IPS-NIHi11 (cell line): ENCODE results near the gene SRGAP3.
"Not testable (repeated sequence)": the region's sequence is repeated elsewhere in the genome, so short reads cannot be mapped to it uniquely, and the experiment has no call there.

Experiments used
- DNase-seq: peaks from one replicate; pipeline ENCODE4 v3.0.0; 2012; ENCODE audit warnings: mixed read lengths, low spot score

The SRGAP3 gene

DNA sequence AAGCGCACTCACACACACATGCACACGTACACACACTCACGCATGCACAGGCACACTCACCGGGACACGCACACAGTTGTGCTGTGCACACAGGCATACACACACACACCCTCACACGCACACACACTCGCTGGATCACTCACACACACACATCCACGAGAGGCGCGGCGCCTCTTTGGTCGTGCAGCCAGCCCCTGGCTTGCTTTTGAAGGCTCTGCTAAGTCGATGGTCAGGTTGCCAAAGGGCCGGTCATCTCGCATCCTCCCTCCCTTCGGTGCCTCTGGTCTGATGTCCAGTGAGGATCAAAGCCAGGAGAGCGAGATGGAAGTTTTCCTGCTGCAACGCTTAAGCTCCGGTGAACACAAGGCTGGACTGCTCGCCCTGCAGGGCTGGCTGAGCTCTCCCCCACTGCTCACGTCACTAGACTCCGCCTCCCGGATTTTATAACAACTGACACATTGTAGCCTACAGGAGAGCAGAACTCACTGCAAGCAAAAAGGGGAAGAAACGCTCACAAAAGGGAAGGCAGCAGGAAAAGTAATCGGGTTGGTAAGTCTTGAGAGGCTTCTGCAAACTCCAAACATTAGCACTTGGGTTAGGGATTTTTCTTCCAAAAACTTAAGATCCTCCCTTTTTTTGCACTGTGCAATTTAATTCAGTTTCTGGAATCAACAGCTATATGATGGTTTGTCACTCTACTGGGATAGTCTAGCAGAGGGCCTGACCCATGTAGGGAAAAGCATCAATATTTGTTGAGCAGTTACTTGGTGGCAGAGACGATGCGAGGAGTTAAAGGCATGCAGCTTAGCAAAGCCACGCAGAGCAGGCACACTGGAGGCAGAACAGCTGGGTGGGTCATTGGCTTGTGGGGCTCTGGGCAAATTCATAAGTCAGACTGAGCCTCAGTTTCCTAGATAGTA lies at the start of gene SRGAP3:
Gene SRGAP3, minus strand, starts transcription at position 374 of the 920 bp plus-strand sequence. CDS start 695 bp downstream, outside the sequence.
- DNase-seq, result peak; percentile 93

DNA sequence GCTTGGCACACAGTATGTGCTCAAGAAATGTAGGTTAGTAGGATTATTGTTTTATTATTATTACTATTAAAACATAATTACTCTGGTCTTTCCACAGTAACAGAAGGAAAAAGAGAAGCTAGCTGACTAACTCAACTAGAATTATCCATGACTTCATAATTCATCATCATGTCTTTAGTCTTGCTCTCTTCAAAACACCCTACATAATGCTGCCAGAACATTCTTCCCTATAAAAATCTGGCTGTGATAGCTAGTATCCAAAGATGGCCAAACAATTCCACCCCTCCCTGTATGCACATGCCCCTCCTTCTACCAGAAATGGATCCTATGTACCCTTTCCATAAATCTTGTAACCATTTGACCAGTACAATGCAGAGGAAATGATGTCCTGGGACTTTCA lies 48.8 kb upstream of the SRGAP3 start:
- DNase-seq, result no peak

DNA sequence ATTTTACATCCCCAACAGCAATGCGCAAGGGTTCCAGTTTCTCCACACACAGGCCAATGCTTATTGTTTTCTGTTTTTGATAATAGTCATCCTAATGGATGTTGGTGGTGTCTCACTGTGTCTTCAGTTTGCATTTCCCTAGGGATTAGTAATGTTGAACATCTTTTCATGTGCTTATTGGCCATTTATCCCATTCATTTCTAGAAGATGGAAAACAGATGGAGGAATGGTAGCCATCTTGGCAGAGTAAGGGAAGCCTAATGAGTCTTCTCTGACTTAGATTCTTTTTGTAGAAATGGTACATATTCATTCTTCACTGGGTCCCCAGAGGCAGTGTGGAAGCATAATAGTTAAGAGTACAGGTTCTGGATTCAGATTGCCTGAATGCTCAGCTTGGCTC lies 46.8 kb upstream of the SRGAP3 start:
- DNase-seq, result no peak

DNA sequence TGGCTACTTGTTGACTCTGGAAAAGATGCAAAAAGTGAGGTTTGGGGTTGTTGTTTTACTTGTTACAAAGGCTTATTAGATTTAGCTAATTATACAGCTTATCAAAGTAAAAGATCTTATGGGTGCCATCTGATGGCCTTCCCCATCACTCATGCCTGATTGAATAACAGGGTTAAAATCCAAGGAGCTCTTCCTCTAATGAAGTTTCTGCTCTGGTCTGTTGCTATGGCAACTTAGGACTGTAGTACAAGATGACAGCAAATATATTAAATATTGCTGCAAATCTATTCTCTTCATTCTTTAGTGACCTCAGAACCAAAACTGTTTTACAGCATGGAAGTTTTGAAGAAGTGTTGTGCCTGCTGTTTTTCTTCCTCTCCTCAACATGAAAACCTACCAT lies 45.6 kb upstream of the SRGAP3 start:
- no peak for DNase-seq

DNA sequence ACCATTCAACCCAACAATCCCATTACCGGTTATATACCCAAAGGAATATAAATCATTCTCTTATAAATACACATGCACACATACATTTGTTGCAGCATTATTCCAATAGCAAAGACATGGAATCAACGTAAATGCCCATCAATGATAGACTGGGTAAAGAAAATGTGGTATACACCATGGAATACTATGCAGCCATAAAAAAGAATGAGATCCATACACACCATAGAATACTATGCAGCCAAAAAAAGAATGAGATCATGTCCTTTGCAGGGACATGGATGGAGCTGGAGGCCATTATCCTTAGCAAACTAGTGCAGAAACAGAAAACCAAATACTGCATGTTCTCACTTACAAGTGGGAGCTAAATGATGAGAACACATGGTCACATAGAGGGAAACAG lies 44.5 kb upstream of the SRGAP3 start:
- DNase-seq, result not testable (repeated sequence)

DNA sequence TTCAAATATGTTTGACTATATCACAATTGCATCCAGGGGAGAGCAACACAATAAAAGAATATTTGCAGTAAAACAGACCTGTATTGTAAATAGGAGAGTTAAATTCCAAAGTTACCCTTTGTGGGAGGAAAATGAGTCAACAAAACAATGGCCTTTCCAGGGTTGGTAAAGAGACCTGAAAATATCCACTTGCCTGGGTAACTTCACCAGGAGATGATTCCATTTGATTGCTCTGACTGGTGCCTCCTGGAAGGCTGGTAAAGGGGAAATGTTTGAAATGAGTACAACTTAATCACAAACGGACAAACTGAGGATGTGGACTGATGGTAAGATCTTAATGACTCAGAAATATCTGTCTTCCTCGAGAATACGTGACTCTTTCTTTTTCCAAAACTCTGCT lies 43.6 kb upstream of the SRGAP3 start:
- no peak for DNase-seq

DNA sequence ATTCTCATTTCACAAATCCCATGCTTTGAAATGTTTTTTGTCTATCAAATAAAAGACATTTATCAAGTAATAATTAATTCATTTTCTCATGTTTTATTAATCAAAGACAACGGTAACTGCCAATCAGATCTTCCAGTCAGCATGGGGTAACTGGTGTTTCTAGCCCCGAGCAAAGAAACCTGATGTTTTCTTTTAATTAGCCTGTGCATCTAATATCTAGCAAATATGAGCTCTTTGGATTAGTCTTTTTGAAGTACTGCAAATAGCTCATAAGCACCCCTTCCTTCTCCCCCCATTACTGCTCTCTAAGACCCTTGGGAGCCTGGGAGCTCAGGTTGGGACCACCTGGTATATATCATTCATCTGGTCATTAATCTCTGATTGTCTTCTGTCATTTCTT lies 43.1 kb upstream of the SRGAP3 start:
- no peak for DNase-seq

DNA sequence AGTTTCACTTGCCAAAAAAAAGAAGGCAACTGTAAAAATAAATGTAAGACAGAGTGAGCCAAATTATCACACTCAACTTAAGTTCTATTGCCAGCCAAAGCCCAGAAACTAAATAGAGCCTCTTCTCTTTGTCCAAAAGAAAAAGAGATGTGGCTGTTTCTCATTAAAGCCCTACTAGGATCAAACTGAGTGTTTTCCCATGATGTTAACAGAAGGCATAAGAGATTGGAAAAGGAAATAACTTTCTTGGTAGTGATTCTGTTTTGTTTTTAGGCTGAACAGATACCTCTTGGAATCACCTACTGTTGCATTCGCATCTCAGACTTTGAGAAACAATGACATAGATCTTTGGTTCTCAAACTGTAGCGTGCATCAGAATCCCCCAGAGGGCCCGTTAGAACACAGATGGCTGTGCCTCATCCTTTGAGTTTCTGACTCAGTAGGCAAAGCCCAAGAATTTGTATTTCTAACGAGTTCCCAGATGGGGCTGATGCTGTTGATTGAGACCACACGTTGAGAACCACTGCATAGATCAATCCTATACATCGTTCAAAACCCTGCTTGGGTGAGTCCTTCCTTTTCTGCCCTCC lies 42.5 kb upstream of the SRGAP3 start:
- no peak for DNase-seq

DNA sequence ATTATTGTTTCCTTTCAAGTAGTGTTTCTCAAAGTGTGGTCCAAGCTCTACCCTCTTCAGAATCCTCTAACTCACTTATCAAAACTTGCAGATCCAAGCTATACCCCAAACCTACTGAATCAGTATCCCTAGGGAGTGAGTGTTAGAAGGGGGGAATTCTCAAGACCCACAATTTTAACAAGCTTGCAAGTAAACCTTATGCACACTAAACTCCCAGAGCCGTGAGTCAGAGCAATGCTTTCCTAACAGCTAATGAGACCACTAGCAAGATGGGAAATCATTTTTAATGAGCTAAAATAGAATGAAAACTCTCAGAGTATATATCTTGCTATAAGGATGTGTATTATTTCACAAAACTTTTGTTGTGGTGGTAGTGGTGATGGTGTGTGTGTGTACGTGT lies 41.1 kb upstream of the SRGAP3 start:
- no peak for DNase-seq

DNA sequence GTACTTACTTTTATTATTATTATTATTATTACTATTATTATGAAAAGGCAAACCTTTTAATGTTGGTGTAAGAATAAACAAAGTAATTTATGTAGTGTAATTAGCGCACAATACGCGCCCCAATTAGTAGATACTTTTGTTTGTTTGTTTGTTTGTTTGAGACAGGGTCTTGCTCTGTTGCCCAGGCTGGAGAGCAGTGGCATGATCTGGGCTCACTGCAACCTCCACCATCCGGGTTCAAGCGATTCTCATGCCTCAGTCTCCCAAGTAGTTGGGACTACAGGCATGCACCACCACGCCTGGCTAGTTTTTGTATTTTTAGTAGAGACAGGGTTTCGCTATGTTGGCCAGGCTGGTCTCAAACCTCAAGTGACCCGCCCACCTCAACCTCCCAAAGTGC lies 32.1 kb upstream of the SRGAP3 start:
- DNase-seq, result not testable (repeated sequence)

DNA sequence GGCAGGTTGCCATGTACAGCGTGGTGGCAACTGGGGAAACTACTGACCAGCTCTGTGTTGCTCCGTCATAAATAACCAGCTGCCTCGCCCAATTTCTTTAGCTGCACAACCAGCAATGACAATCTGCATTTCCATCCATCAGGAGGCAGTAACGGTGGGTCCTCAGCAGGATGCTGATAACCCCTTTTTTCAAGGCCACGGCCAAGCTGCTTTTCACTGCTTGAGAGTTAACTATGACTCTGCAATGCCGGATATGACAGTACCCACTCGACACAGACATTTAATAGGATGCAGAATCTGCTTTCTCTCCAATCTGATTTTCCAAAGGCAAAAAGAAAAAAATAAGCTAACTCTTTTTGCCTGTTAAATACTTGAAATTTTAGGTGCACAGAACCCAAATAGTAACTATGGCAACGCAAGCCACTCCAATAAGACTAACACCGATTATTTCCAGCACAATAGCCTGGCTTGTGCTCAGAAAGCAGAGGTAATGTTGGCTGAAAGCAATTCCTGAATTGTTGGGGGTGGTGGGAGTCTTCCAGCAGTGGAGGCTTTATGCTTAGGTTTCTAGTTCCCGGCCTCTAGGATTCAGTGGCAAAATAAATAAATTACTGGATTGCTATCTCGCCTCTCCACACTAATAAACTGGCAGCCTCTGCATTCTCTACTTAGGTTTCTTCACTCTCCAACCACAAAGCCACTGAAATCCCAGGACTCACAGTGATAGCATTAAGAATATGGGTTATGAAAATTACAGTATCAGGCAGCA lies 31.2 kb upstream of the SRGAP3 start:
- DNase-seq, result peak; percentile 19

DNA sequence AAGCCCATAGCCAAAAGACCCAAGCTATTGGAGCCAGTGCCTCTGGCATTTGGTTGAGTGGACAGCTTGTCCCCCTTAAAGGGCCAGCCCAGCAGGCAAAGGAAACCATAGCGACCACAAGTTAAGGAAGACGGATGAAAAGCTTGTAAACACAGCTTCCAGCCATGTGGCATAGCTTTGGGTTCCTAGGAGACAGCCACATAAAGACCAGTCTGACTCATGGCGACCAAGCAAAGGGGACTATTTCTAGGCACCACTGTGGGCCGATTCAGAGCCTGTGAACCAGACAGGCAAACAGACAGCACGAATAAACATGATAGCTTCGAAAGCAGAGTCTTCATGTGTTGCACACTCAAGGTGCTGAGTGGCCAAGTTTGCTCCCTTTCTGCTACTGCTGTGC lies 30.5 kb upstream of the SRGAP3 start:
- peak; percentile 25 for DNase-seq

DNA sequence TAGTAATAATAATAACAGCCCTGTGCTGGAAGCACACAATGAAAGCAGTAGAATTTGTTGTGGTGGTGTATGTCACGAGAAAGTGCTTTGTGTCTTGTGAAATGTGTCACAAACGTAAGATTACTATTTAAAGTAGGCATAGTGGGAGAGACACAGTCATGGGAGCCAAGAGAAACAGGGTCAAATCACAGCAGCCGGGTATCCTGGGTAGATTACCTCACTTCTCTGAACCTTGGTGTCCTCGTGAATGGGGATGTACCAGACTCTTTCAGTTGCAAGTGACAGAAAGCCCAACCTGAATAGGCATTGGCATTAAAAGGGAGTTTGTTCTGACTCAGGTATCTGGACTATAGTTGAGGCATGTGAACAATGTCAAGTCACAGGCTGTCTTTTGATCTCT lies 29.1 kb upstream of the SRGAP3 start:
- no peak for DNase-seq

DNA sequence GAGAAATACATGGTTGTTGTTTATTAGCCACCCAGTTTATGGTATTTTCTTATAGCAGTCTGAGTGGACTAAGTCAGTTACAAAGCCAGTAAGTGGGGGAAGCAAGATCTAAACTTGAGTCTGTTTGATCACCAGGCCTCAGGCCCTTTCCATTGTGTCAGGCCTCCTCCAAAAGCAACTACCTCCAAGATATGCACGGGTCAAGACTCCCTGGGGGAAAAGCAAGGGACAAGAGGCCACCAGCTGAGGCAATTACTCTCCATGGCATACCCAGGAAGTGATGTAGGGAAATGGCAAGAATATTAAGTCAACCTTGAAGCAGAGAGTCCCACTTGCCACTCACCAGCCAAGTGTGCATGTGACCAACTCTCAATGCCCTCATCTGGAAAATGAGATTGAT lies 28.6 kb upstream of the SRGAP3 start:
- no peak for DNase-seq

DNA sequence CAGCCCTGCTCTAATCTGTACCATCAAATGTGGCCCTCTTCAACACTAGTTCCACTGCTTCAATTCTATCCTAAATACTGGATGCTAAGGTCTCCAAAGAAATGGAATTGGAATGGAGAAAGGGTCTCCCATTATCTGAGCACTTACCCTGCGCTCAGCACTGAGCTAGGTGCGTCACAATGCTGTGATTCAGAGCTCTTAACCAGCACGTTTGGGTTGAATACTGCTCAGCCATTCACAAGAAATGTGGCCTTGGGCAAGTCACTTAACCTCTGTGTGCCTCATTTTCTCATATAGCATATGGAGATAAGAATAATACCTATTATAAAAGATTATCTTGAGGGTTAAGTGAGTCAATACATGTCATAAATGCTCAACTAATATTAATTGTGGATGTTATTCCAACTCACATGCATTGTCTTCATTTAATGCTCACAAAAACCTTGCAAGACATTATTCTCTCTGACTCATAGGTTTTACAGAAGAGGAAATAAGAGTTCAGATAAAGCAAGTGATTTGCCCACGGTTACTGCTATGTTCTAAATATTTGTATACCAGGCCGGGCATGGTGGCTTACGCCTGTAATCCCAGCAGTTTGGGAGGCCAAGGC lies 27.4 kb upstream of the SRGAP3 start:
- no peak for DNase-seq

DNA sequence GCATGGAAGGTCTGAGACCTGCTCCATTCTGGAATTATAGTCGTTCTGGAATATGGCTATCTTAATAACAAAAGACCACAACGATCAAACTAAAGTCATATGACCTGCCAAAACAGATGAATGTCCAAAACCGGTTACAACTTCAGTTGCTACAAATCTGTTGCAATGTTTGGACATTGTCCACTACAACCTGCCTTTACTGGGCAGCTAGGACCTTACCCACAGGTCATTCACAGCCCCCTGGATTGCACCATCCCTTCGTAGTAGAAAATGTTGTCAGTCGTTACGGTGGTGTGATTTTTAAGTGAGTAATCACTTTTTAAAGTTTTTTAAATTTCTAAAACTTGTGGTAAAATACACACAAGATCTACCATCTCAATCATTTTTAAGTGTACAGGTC lies 22.5 kb upstream of the SRGAP3 start:
- no peak for DNase-seq

DNA sequence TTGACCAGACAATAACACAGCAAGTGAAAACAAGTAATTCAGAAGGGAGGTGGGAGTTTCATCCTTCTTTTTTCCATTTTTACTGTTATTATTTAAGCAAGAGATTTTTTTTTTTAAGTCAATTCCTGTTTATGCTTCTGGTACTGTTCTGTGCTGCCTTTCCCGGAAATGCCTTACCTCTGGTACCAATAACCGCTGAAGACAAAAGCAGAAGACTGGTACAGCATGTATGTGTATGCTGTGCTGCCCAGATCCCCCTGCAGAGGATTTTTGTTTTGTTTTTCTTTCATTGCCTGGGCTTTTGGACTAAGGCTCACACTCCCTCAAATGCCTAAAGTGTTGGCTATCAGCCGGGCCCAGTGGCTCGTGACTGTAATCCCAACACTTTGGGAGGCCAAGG lies 21.3 kb upstream of the SRGAP3 start:
- no peak for DNase-seq

DNA sequence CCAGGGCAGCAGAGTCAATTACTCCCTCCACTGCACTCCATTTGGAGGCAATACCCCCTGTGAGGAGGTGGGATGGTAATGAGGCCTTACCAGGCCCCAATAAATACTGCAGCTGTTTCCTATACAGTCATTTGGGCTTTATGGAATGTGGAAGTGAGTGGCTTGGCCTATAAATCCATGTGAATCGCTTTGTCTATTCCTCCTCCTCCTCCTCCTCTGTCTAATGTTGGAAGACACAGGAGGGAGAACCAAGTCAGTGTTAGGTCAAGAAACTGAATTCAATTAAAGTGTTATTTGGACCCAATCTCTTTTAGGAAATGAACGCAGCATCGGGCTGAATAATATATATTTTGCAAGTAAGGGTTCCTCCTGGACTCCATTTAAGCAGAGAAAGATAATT lies 17.3 kb upstream of the SRGAP3 start:
- no peak for DNase-seq

DNA sequence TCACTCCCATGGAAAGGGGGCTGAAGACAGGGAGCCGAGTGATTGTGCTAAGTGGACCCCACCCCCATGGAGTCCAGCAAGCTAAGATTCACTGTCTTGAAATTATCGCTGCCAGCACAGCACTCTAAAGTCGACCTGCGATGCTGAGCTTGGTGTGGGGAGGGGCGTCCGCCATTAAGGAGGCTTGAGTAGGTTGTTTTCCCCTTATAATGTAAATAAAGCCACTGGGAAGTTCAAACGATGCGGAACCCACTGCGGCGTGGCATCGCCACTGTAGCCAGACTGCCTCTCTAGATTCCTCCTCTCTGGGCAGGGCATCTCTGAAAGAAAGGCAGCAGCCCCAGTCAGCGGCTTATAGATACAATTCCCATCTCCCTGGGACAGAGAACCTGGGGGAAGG lies 10.9 kb upstream of the SRGAP3 start:
- DNase-seq, result no peak

DNA sequence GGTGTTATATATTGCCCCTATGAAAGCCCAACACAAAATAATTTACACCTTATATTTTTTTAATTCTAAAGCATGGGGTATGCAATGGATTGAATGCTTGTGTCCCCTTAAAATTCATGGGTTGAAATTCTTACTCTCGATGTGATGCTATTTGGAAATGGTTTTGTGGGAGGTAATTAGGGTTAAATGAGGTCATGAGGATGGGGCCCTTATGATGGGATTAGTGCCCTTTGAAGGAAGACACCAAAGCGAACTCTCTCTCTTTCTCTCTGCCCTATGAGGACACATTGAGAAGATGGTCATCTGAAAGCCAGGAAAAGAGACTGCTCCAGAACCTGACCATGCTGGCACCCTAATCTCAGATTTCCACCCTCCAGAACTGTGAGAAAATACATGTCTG lies 7.6 kb upstream of the SRGAP3 start:
- DNase-seq, result no peak

DNA sequence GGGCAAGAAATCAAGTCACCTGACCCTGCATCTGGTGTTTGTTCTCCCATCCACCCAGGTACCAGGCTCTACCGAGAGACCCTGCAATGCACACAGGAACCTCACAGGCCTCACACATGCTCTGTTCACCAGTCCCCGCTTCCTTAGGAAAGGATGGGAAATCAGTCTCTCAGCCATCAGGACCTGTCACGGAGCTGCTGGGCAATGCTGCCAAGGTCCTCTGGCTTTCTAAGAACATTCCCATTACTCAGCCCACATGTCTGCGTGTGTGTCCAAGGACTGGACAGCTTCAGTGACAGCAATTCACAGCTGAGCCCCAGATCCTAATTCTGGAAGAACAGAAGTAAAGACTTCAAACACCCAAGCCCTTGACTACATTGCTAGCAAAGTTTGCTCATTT lies 6.5 kb upstream of the SRGAP3 start:
- DNase-seq, result no peak

DNA sequence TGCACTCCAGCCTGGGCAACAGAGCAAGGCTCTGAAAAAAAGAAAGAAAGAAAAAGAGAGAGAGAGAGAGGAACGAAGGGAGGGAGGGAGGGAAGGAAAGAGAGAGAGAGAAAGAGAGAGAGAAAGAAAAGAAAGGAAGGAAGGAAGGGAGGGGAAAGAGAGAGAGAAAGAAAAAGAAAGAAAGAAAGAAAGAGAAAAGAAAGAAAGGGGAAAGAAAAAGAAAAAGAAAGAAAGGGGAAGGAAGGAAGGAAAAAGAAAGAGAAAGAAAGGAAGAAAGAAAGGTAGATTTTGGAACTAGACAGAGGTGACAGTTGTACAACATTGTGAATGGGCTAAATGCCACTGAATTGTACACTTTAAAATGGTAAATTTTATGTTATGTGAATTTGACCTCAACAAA lies 5.3 kb upstream of the SRGAP3 start:
- no peak for DNase-seq

DNA sequence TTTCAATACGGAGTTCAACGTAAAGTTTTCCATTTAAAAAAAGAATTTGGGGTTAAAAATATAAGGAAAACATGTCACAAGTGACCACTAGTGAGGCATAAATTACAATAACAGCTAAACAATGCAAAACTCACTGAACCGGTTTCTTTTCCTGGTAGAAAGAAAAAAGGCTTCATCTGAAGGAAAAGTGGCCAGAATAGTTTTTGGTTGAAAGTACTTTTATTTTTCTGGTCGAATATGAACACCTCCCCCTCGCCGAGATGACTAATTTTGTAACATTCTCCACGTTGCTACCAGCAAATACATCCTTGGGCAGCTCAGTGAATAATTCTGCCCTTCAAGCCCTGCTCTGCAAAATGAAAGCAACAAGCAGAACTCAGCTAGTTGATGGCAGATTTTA lies 3.9 kb upstream of the SRGAP3 start:
- DNase-seq, result no peak
